CD4-positive, alpha-beta T cell treated with Interleukin-6 for 4 hours (primary cell): ENCODE results near the gene TNFSF8.

Experiments
- DNase-seq: peaks from one replicate; pipeline ENCODE4 v3.0.0-alpha.2; 2020; ENCODE audit warnings: mixed read lengths

TNFSF8 gene, protein sequence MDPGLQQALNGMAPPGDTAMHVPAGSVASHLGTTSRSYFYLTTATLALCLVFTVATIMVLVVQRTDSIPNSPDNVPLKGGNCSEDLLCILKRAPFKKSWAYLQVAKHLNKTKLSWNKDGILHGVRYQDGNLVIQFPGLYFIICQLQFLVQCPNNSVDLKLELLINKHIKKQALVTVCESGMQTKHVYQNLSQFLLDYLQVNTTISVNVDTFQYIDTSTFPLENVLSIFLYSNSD

DNA sequence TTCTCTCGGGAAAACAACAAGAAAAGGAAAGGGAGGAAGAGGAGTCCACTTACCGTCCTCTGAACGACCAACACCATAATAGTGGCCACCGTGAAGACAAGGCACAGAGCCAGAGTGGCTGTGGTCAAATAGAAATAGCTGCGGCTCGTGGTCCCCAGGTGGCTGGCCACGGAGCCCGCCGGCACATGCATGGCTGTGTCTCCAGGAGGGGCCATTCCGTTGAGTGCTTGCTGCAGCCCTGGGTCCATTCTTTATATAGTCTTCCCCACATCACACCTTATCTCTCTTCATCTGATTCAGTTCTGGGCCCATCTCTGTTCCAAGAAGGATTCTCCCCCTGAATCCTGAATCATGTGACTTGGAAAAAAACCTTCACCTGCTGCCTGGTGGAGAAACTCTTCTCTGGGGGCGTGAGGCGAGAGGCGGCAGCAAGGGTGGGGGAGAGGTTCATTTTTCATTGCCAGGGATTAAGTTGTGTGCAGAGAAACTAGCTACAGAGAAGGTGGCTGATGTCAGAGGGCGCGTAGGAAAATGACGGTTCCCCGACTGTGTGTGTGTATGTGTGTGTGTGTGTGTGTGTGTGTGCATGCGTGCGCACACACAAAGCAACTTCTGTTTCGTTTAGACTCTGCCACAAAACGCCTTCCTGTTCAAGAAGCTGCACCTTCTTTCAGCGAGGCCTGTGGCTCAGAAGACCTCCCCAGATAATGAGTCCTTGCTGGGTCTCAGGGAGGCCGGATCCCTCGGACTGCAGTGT, at the start of gene TNFSF8:
TSS of gene TNFSF8 (minus strand) at position 536 of the 757 bp plus-strand sequence. CDS start at position 248, 288 bp downstream.
- peak; percentile 83 for DNase-seq

DNA sequence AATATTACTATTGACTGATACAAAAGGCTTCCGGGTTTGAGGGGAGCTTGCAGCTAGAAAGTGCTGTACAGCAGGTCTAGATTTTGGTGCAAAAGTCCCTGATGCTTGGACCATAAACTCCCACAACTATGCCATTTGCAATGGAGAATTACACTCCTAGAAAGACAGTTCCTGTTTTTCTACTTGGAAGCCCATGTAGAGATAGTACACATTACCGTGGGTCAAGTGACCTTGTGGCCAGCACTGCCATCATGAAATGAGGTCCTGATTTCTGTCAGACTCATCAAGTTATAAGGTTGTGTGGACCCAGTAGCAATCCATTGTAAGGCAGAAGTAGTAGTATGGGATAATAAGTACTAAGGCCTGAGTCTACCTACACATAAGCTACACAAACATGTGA, 42.8 kb upstream of the TNFSF8 start:
- DNase-seq = no peak

DNA sequence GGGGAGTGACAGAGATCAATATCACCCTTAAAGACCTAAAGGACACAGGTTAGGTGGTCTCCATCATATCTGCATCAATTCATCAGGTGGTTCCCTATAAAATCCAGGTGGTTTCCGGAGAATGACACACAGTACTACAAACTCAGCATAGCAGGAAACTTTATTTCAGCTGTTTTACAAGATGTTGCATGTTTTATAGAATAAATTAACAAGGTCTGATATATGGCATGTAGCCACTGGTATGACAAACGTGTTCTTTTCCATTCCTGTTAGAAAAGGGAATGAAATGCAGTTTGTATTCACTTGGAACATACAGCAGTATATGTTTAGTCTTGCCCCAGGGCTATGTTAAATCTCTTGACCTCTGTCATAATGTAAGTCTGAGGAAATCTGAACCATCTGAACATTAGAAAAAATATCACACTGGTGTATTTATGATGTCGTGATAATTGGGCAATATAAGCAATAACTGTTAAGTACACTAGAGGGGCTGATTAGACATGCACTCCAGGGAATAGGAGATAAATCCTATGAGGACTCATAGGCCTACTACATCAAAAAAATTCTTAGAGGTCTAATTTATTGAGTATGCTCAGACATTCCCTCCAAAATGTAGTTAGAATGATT, 42.2 kb upstream of the TNFSF8 start:
- DNase-seq = no peak

DNA sequence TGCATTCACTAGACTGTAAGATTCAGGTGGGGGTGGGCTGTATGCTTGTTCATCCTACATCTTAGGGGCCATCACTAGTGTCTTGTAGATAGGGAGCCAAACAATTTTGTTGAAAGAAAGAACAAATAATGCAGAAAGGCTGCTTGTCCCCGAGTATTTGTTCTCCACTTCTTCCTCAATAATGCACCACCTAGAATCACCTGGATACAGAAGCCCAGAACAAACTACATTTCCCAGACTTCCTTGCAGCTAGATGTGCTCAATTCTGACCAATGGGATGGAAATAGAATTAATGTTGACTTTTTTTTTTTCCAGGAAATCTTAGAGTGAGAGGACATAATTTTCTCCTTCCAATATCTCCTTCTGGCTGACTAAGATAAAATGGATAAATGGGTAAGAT, 38.9 kb upstream of the TNFSF8 start:
- DNase-seq = no peak

DNA sequence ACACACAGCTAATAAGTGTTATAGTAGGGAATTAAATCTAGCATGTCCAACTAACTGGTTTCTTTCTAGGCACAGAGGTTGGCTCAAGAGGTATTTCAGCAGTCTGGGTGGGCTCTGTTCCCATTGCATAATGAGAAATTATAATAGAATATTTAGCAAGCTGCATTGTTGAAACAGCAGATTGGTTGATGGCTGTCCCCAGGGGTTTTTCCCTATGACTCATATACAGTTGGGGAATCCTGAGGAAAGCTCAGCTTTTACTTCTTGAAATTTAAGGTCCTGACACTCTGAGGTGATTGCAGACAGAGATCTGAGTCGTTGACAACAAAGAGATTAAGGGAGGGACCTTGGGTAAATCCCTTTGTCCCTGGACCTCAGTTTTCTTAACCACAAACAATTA, 38.3 kb upstream of the TNFSF8 start:
- no peak for DNase-seq

DNA sequence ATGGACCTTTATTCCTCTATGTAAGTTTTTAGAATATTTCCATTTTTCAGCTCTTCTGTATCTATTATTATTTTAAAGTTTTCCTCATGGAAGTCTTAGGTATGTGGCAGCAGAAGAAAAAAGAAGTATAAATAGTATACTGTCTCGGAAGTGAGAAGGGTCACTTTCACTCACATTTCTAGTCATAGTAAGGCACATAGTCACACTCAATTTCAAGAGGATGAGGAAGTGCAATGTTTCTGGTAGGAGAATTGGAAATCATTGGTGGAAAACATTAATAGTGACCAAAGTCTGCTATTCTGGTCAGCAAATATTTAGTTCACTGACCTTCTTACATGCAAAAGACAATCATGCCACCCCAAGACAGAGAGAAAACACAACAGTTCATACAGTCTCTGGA, 35.2 kb upstream of the TNFSF8 start:
- DNase-seq = no peak

DNA sequence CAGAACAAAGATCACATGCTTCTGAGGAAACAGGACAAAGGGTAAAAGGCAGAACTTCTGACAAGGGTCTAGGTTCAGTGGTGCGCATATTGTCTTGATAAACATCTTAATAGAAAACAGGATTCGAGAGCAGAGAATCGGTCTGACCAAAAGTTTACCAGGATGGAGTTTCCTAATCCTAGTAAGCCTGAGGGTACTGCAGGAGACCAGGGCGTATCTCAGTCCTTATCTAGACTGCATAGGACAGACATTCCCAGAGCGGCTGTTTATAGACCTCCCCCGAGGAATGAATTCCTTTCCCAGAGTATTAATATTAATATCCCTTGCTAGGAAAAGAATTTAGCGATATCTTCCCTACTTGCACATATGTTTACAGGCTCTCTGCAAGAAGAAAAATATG, 32.4 kb upstream of the TNFSF8 start:
- DNase-seq = no peak

DNA sequence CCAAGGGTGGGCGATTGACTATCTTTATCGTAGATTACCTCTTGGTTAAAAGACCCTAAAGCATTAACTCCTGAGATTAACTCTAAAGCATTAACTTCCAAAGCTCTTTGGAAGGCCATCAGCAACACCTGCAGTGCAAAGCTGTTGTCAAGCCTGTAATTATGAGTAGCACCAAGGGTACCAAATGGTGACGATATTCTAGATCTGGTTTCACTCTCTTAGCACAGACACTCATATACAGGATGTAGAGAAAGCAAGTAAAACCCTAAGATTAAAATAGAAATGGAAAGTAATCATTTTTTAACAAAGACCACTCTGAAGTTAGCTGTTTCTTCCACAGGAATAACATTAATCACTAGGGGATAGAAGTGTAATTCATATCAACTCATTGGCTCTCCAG, 29.9 kb upstream of the TNFSF8 start:
- no peak for DNase-seq

DNA sequence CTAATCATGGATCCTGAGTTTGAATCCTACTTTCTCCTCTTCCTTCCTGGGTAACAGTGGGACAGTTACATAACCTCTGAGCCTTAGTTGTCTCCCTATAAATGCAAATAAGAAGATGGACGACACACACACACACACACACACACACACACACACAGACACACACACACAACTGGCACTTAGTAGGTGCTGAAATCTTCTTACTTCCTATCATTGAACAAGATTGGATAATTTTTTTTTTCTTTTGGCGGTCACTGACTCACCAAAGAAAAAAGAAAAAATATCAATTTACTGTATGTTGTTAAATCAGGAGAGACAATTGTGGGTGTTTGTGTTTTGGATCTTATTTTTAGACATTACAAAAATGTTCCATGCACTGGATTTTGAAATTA, 28.4 kb upstream of the TNFSF8 start:
- no peak for DNase-seq

DNA sequence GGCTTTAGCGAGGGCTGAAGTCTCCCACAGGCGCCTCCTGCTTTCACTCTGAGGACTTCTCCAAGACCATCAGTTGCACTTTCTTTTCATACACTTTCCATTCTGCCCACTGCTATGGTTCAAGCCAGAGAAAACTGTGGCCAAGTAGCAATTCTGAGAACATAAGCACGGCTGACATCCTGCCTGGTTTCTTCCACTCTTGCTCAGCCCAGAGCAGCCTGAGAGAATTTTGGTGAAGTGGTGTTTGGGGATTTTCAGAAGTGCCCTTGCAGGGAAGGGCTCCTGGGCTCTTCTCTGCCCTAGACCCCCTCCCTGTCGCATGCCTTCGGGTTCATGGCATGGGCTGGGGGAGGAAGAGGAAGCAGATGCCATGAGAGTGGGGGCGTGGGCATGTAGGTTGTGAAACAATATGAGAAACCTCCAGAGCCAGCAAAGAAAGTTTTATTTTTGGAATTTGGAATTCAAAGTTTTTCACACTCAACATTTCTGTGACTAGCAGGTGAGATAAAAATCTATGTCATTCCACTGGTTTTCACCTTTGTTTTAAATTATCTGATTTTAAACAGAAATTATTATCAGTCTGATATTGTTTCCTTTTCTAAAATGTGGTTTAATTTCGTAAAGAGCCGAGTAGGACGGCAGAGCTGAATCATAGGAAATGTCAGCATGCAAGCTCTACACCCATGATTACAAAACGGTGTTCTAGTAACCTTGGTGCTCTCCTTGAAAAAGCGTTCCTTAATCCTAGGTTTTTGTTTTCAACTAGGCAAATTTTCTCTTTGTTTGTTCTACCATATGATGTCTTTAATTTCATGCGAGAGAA, 27.8 kb upstream of the TNFSF8 start:
- DNase-seq = peak; percentile 31

DNA sequence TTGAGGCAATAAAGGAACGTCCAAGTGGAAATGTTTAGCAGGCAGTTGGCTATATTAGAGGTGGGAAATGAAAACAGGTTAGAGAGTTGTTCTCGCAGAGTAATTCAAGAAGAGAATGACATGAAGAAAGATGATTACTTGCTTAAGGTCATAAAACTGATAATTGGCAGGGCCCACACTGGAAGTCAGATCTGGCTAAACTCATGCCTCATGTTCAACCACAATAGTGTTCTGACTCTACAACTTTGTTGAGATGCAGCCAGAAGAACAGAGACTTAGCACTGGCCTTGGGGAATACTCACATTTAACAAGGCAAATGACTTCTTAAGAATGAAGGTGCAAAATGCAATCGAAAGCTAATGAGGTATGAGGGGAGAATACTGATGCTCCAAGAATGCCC, 27.2 kb upstream of the TNFSF8 start:
- DNase-seq = no peak

DNA sequence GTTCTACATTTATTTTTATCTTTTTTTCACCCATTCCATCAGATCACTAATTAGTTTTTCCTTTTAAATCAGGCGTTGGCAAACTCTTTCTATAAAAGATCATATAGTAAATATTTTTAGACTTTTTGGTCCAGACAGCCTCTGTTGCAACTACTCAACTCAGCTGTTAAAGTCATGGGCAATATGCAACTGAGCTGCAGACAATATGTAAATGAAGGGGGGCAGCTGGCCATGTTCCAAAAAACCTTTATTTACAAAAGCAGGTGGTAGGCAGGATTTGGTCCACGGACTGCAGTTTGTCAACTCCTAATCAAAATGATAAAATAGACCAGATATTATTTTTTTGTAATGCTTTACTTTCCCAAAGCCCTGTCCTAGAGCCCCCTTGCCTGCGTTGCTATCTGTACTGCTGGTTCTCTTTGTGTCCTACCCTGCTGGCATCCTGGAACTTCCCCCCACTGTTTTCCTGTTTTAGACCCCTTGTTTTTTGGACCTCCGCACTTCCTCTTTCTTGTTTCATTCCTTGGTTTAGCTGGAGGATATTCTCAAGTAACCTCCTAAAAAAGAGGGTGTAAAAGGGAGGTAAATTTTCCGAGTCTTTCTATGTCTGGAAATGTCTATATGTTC, 24.7 kb upstream of the TNFSF8 start:
- no peak for DNase-seq

DNA sequence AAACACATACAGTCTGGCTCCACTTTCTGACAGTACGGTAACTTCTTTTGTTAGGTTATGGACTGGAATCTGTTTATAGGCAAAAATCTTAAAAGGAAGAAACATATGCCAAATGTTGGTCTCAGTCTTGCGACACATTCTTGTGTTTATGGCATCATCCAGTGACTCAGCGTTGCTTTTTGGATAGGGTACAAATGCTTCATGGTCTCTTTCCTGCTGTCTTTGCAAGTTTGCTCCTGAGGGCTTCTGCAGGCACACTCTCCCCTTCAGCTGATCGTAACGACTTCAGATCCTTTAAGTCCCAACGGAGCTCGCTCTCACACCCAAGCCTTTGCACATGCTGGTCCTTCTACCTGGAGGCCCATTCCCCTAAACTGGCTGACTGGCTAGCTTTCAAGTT, 23.6 kb upstream of the TNFSF8 start:
- DNase-seq = no peak

DNA sequence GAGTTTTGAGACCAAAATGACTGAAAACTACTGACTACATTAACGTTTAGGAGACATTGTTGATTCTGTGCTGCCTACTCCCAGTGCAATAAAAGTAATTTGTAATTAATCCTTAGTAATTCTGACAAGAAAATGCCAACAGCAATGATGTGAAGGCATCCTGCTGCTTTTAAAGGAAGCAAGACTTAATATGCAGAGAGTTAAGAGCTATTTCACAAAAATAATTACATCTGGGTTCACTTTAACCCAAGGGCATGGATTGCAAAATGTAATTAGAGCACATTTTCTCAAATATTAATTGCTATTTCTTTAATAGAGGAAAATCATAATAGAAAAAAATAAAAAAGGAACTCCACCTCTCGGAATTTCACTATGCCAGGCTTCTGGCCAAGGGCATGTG, 22.7 kb upstream of the TNFSF8 start:
- DNase-seq = no peak

DNA sequence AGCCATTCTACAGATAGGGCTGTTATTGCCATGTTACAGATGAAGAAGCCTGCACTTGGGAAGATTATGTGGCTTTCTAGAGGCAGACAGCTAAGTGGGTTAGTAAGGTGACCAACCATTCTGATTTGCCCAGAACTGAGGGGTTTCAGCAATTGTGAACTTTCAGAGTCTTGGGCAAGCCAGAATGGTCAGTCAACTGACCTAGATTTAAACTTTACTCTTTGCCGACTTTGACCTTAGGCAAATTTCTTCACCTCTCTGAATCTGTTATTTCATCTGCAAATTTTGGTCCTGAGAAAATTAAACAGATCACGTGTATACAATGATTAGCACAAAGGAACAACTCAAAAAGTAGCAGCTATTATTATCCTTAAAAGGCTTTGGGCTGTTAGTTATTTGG, 20.4 kb upstream of the TNFSF8 start:
- DNase-seq = no peak

DNA sequence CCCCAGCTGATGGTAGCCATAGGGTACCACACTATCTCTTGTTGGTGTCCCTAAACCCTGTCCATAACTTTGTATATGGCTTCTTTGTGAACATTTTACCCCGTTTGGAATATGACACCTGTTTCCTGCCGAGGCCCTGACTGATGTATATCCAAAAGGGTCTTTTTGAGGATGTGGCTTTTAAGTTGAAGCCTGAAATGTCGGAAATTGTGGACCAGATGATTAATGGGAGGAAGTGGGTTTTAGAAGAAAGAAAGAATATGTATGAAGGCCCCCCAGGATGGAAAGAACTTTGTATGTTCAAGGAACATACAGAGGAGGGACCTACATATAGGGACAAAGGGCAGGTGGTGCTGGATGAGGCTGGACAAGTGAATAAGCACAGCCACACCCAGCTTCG, 16.7 kb upstream of the TNFSF8 start:
- DNase-seq = no peak

DNA sequence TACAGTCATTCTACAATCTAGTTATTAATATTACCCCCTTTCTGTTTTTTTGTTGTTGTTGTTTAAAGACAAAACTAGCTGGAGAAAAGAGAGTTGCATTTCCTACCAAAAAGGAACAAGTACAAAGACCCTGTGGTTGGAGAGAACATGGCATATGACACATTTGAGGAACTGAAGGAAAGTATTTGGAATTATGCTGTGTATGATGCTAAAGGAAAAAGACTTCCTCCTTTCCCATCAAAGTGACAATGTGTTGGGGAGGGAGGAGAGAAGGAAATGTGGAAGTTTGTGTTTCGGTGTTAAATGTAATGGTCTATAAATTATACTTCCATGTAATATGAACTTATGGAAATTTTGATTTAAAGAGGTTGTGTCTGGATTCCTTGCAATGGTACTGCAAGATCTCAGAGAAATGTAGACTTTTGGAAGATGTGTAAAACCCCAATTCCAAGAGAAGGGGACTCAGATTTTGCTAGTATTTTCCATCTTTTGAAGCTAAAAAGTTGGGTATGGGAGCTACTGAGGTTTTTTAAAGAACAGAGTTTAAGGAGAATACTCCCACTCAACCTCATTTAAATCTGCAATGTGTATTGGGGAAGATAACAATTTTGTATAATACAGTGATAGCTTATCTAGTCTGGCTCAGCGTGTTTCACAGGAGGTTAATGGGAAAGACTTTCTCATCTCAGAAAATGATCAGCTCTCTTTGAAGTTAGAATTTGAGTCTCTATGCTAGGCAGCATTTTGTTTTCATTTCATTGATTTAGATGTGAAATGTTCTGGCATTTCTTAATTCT, 15.4 kb upstream of the TNFSF8 start:
- no peak for DNase-seq

DNA sequence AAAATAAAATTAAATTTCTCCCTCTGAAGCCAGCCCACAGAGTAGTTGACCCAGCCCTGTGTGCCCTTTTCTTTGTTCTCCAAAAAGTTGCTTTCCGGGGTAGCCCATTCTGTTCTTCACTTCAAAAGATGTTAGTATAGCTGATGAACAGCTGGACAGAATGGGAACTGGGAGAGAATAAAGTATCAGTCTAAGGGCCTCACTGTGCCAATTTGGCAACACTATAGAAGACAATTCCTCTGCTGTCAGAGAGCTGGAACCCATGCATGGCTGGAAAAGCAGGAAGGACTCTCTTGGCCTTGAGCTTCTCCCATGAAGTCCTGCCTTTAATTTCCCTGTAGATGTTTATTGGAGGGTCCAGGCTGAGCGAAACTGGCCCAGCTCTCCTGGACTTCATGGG, 11.0 kb upstream of the TNFSF8 start:
- DNase-seq = no peak

DNA sequence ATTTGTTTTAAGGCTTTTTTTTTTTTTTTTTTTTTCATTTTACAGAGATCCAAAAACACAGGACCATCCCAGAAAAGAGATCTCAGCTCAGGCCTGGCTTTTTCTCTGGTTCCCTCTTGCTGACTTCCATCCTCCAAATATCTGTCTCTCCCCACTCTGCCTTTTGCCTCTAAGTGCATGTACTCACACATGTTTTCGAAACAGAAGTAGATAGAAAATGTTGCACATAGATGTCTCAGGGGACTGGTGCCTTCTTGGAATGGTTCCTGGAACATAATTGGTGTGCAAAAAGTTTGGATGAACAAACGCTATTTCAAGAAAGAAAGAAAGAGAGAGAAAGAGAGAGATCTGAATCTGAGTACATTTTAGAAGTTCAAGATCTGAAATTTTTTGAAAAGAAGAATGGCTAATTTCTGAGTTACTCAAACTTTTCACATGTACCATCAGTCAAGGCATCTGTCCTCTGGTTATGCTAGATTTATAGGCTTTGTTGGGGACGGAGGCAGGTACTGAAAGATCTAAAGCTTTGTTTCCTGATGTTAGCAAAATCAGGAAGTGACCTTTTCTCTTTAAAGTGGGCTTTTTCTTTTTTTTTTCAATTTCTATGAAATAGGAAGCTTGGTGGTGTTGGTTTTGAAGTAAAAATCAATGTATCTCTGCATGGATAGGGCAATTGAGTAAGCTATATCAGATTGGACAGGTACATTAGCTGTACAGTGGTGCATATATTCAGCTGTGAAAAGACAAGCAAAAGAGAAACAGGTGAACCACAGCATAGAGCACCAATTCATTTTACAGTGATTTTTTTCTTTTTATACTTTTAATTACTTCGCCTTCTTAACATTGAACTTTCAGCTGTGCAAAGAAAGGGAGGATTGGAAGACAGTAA, 8.5 kb upstream of the TNFSF8 start:
- DNase-seq = no peak

DNA sequence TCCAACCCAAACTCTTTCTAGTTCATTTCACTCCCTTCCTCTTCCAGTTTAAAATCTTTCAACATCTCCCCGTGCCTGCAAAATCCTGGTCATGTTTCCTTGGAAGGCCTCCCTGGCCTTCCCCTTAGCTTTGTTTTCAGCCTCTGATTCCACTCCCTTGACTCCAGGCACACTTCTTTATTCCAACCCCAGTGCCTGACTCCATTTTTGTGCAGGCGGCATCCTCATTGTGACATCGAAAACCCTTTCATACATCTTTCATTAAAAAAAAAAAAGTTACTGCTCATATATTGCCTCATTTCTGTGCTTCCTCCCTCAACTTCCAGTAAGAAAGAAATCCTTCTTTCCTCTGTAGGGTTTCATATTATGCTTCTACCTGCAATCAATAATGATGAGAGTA, 7.1 kb upstream of the TNFSF8 start:
- no peak for DNase-seq

DNA sequence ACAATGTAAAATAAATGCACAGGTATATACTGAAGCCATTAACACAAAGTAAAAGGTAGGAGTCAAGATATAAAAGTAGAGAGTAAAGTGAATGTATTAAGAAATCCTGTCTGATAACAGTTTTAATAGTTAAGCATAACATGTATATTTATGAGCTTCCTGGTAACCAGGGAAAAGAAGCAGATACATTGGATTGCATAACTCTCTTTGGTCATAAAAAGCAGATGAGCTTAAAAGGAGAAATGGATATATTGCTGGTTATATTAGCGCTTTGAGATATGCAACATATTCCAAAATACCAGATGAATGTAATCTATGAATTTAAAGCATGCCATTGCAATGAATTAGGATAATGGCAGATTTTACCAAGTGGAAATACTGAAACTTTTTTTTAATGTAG, 6.2 kb upstream of the TNFSF8 start:
- DNase-seq = no peak
